Right cardiac atrium (tissue), 5 donors: ENCODE data around the gene TP73. TPM values are rescaled to one million over a fixed set of nuclear protein-coding genes. Genes with fewer than 3 reads are reported as not detected.

Experiments
- ATAC-seq, 2 donors: fragments of 200-7000 bp; cut with Tn5 transposase; one replicate each; pipeline versions ENCODE4 v1.8.0 to v1.9.1; 2020; ENCODE audit warnings: moderate library complexity in 2 of 2, mild to moderate bottlenecking in 1 of 2
- DNase-seq, 3 donors: peaks; one replicate each; pipeline ENCODE4 v3.0.0-alpha.2; 2020
- H3K27ac ChIP-seq: one replicate; pipeline ENCODE4 v1.5.1; 2013; ENCODE audit warnings: mild to moderate bottlenecking, low read length, control low read depth, moderate library complexity
- H3K27me3 ChIP-seq: one replicate; pipeline ENCODE4 v1.6.1; 2013; ENCODE audit not compliant: control insufficient read depth, insufficient read depth
- H3K4me1 ChIP-seq: one replicate; pipeline ENCODE4 v1.6.1; 2013; ENCODE audit warnings: low read length; ENCODE audit not compliant: control insufficient read depth, insufficient read depth
- H3K4me3 ChIP-seq: one replicate; pipeline ENCODE4 v1.5.1; 2013; ENCODE audit warnings: low read length, control low read depth
- H3K9me3 ChIP-seq: one replicate; pipeline ENCODE4 v1.6.1; 2013; ENCODE audit warnings: low read length; ENCODE audit not compliant: control insufficient read depth
- WGBS: extraction: QIAGEN DNeasy Blood & Tissue Kit; methylation state at CpG from one replicate; pipeline ENCODE4 v1.1.7; 2013; 5-methylcytosine and 5-hydroxymethylcytosine counted together
- intact Hi-C, 4 donors: fragments of 100-400 bp; cut with DNase I; formaldehyde crosslinking; loops; one replicate each; pipeline versions ENCODE4 v1.11.0 to v1.14.0; 2022 to 2023
- polyA plus RNA-seq: library from polyadenylated mRNA; stranded (reverse); fragments of 200-250 nt; gene quantifications from one replicate; pipeline ENCODE4 v1.2.3, GENCODE V29; 2013
- total RNA-seq, 4 donors: library from RNA; stranded (reverse); fragmentation: NEBNext Ultra II Directional; extraction: Animal tissue kit (Norgen Biotek cat#: 25700); gene quantifications; one replicate each; pipeline ENCODE4 v1.2.1, GENCODE V29; 2021
- donor health status: healthy with polysubstance abuse.
- donor health status: DM: no; HTN: yes; CAD: no.
- donor health status: DM: no; HTN: no; CAD: no.
- donor health status: DM: no; HTN: yes; CAD: no; lungs with severe emphysema.
- donor health status: DM: yes; HTN: yes; CAD: no.

The TP73 gene
- total and polyA plus RNA-seq, 5 donors = 0.07 to 0.18 TPM; not detected in 3

- H3K4me1 ChIP-seq = no peaks in the 10 kb centered on the region
- no peak overlapping the region for H3K27ac ChIP-seq
- H3K27me3 ChIP-seq = no peaks in the 10 kb centered on the region
- intact Hi-C loops = no loop called here
- ATAC-seq = peak; percentile 58 to 65
- DNase-seq = peak in 2 of 3 donors; percentile 56 to 77
- H3K4me3 ChIP-seq = no peak overlapping the region
- WGBS = 41% methylated on average over 33 of the region's 33 CpGs
- H3K9me3 ChIP-seq = no peaks in the 10 kb centered on the region
Observed at GRCh38 chr1:3695326-3696217, 43.3 kb downstream of the TP73 start.

- Histone ChIP-seq H3K4me3 (no peak overlapping the region), H3K27ac (no peak overlapping the region), H3K4me1 (no peaks in the 10 kb centered on the region), H3K9me3 (no peaks in the 10 kb centered on the region), H3K27me3 (no peaks in the 10 kb centered on the region)
- 86% methylated on average over 9 of the region's 9 CpGs for WGBS
- intact Hi-C loops = no loop called here
- DNase-seq = no peak
- no peak for ATAC-seq
Observed at GRCh38 chr1:3696689-3697088, 44.4 kb downstream of the TP73 start.

- ATAC-seq (no peak), DNase-seq (no peak)
- Histone ChIP-seq H3K27ac (no peak overlapping the region), H3K4me1 (no peaks in the 10 kb centered on the region), H3K9me3 (no peaks in the 10 kb centered on the region), H3K4me3 (no peak overlapping the region), H3K27me3 (no peaks in the 10 kb centered on the region)
- intact Hi-C loops = no loop called here
- WGBS = 87% methylated on average over 22 of the region's 22 CpGs
Observed at GRCh38 chr1:3697104-3697503, 44.8 kb downstream of the TP73 start.

- no peak overlapping the region for H3K27ac ChIP-seq
- no peaks in the 10 kb centered on the region for H3K27me3 ChIP-seq
- H3K4me3 ChIP-seq = no peak overlapping the region
- no peak for DNase-seq
- intact Hi-C loops = no loop called here
- no peaks in the 10 kb centered on the region for H3K4me1 ChIP-seq
- 83% methylated on average over 12 of the region's 12 CpGs for WGBS
- ATAC-seq = no peak
- no peaks in the 10 kb centered on the region for H3K9me3 ChIP-seq
Observed at GRCh38 chr1:3697810-3698209, 45.5 kb downstream of the TP73 start.

- no peak for DNase-seq
- Histone ChIP-seq H3K4me1 (no peaks in the 10 kb centered on the region), H3K27me3 (no peaks in the 10 kb centered on the region), H3K27ac (no peak overlapping the region), H3K4me3 (no peak overlapping the region), H3K9me3 (no peaks in the 10 kb centered on the region)
- intact Hi-C loops = no loop called here
- 88% methylated on average over 29 of the region's 29 CpGs for WGBS
- no peak for ATAC-seq
Observed at GRCh38 chr1:3698660-3699408, 46.5 kb downstream of the TP73 start.

GRCh38 chr1:3699596-3699995 is 47.3 kb downstream of the TP73 start:
- WGBS = 38% methylated on average over 18 of the region's 18 CpGs
- Histone ChIP-seq H3K27ac (no peak overlapping the region), H3K4me1 (no peaks in the 10 kb centered on the region), H3K9me3 (no peaks in the 10 kb centered on the region), H3K4me3 (no peak overlapping the region), H3K27me3 (no peaks in the 10 kb centered on the region)
- no peak for DNase-seq
- intact Hi-C loops = no loop called here
- ATAC-seq = no peak

GRCh38 chr1:3700631-3701030 is 48.3 kb downstream of the TP73 start:
- H3K4me1 ChIP-seq = no peaks in the 10 kb centered on the region
- WGBS = 86% methylated on average over 10 of the region's 10 CpGs
- no peak overlapping the region for H3K4me3 ChIP-seq
- no peaks in the 10 kb centered on the region for H3K27me3 ChIP-seq
- H3K9me3 ChIP-seq = no peaks in the 10 kb centered on the region
- DNase-seq (no peak), ATAC-seq (no peak)
- no peak overlapping the region for H3K27ac ChIP-seq
- intact Hi-C loops = no loop called here

GRCh38 chr1:3702528-3702927 is 50.2 kb downstream of the TP73 start:
- Histone ChIP-seq H3K27me3 (no peaks in the 10 kb centered on the region), H3K4me3 (no peak overlapping the region), H3K27ac (no peak overlapping the region), H3K4me1 (no peaks in the 10 kb centered on the region), H3K9me3 (no peaks in the 10 kb centered on the region)
- 79% methylated on average over 19 of the region's 19 CpGs for WGBS
- no peak for DNase-seq
- no peak for ATAC-seq
- intact Hi-C loops = no loop called here

- ATAC-seq = peak in 1 of 2 donors; percentile 11
- 52% methylated on average over 21 of the region's 21 CpGs for WGBS
- H3K27ac ChIP-seq = no peak overlapping the region
- H3K4me3 ChIP-seq = no peak overlapping the region
- DNase-seq = no peak
- intact Hi-C loops = no loop called here
- no peaks in the 10 kb centered on the region for H3K9me3 ChIP-seq
- no peaks in the 10 kb centered on the region for H3K27me3 ChIP-seq
- no peaks in the 10 kb centered on the region for H3K4me1 ChIP-seq
Observed at GRCh38 chr1:3702990-3703728, 50.8 kb downstream of the TP73 start.

- H3K4me1 ChIP-seq = no peaks in the 10 kb centered on the region
- no peaks in the 10 kb centered on the region for H3K27me3 ChIP-seq
- DNase-seq = no peak
- H3K27ac ChIP-seq = no peak overlapping the region
- ATAC-seq = no peak
- WGBS = 61% methylated on average over 28 of the region's 28 CpGs
- no peak overlapping the region for H3K4me3 ChIP-seq
- intact Hi-C loops = no loop called here
- no peaks in the 10 kb centered on the region for H3K9me3 ChIP-seq
Observed at GRCh38 chr1:3703786-3704371, 51.6 kb downstream of the TP73 start.
